ENCODE results near the gene PTPRT. TPM values are rescaled to one million over a fixed set of nuclear protein-coding genes. Genes with fewer than 3 reads are reported as not detected.

Gene PTPRT
- total and polyA plus RNA-seq, 10 of the 15 experiments (the other 5 are each of a cell fraction or from before 2014, with no cell fraction given) = not detected

GRCh38 chr20:42752620-42753019 is 437.1 kb downstream of the PTPRT start (continued):
- TF ChIP-seq SMAD5 (IDR thresholded peaks at IDR 0.05; ENCODE audit: low read depth) = no peak
- no peak for TF ChIP-seq ZBED1 (IDR thresholded peaks at IDR 0.05; ENCODE audit: borderline replicate concordance)
- TF ChIP-seq RFX5 (IDR thresholded peaks at IDR 0.05; ENCODE audit: low read depth, low read length) = no peak
- no peak for TF ChIP-seq RCOR1 (conservative IDR thresholded peaks at IDR 0.05; ENCODE audit: low read depth, low read length)

- H3K27me3 ChIP-seq (replicated peaks in 1 of 2; ENCODE audit: control insufficient read depth in 2 of 2, insufficient read depth in 2 of 2, low read length in 1 of 2) = no peaks in the 10 kb centered on the region
- H3K9me3 ChIP-seq (replicated peaks; ENCODE audit: control insufficient read depth, insufficient read depth, low read length) = no peaks in the 10 kb centered on the region
- TF ChIP-seq ATF3 (IDR thresholded peaks at IDR 0.05; ENCODE audit: borderline replicate concordance, extremely low read depth, low read depth, low read length) = no peak
- TF ChIP-seq, protein P1, sequence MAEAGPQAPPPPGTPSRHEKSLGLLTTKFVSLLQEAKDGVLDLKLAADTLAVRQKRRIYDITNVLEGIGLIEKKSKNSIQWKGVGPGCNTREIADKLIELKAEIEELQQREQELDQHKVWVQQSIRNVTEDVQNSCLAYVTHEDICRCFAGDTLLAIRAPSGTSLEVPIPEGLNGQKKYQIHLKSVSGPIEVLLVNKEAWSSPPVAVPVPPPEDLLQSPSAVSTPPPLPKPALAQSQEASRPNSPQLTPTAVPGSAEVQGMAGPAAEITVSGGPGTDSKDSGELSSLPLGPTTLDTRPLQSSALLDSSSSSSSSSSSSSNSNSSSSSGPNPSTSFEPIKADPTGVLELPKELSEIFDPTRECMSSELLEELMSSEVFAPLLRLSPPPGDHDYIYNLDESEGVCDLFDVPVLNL (IDR thresholded peaks at IDR 0.05; ENCODE audit: low read depth, low read length) = no peak
- TF ChIP-seq ZNF274 (IDR thresholded peaks at IDR 0.05; ENCODE audit: insufficient read depth, insufficient read length) = no peak
- TF ChIP-seq ZBTB33 (IDR thresholded peaks at IDR 0.05) = no peak
- TF ChIP-seq TCF7 (IDR thresholded peaks at IDR 0.05; ENCODE audit: borderline replicate concordance) = no peak
- TF ChIP-seq POLR2A (IDR thresholded peaks at IDR 0.05; ENCODE audit: low read depth, low read length) = no peak
- no peak for TF ChIP-seq CREB1 (IDR thresholded peaks at IDR 0.05; ENCODE audit: low read depth)
- TF ChIP-seq SMC3 (IDR thresholded peaks at IDR 0.05; ENCODE audit: borderline replicate concordance, low read length) = no peak
- TF ChIP-seq, protein P2, sequence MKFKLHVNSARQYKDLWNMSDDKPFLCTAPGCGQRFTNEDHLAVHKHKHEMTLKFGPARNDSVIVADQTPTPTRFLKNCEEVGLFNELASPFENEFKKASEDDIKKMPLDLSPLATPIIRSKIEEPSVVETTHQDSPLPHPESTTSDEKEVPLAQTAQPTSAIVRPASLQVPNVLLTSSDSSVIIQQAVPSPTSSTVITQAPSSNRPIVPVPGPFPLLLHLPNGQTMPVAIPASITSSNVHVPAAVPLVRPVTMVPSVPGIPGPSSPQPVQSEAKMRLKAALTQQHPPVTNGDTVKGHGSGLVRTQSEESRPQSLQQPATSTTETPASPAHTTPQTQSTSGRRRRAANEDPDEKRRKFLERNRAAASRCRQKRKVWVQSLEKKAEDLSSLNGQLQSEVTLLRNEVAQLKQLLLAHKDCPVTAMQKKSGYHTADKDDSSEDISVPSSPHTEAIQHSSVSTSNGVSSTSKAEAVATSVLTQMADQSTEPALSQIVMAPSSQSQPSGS (IDR thresholded peaks at IDR 0.05; ENCODE audit: low read length) = no peak
- TF ChIP-seq CBFB (IDR thresholded peaks at IDR 0.05; ENCODE audit: low read depth) = no peak
- H4K20me1 ChIP-seq (ENCODE audit: control insufficient read depth, insufficient read depth) = no peaks in the 10 kb centered on the region
- H3K4me3 ChIP-seq = no peak overlapping the region
- H3K4me1 ChIP-seq (ENCODE audit: control insufficient read depth, insufficient read depth, low read length) = no peaks in the 10 kb centered on the region
- in situ Hi-C loops (cut with MboI) = no loop called here
- WGBS (ENCODE audit: insufficient coverage, insufficient replicate concordance, low lambda C conversion rate, missing lambda C conversion rate) = 33% methylated on average over 5 of the region's 5 CpGs
- POLR2A ChIA-PET = no interaction called here
- BruUV-seq (replicated peaks) = no TSS peak
- no peak overlapping the region for H3K27ac ChIP-seq (ENCODE audit: control insufficient read depth, insufficient read depth)
- RAD21 ChIA-PET (ENCODE audit: unreplicated experiment) = no interaction called here
- no peak overlapping the region for H3K9ac ChIP-seq (ENCODE audit: control insufficient read depth, insufficient read depth, low read length)
- H3K36me3 ChIP-seq (ENCODE audit: control insufficient read depth in 2 of 2, insufficient read depth in 2 of 2, low read length in 1 of 2) = no peaks in the 10 kb centered on the region
- CTCF ChIA-PET = no interaction called here
- intact Hi-C loops (cut with micrococcal nuclease; ENCODE audit: unreplicated experiment) = no loop called here
- no peak overlapping the region for H2AFZ ChIP-seq (ENCODE audit: control insufficient read depth, low read depth, low read length)
- no peaks in the 10 kb centered on the region for H3K79me2 ChIP-seq (ENCODE audit: control insufficient read depth, insufficient read depth, low read length)
- H3K4me2 ChIP-seq (ENCODE audit: control insufficient read depth, insufficient read depth) = no peak overlapping the region
- no peak for DNase-seq (ENCODE audit: low read depth, low spot score)
- SMC1A ChIA-PET (ENCODE audit: uncharacterized antibody, unreplicated experiment) = no interaction called here
- no peak for FAIRE-seq
- ATAC-seq = no peak
These were observed 440.1 kb downstream of the PTPRT start for GRCh38 chr20:42749556-42749955.
